Panc1 (cell line): ENCODE data around the gene C17orf75. TPM values are rescaled to one million over a fixed set of nuclear protein-coding genes. Genes with fewer than 3 reads are reported as not detected.
"Not testable (repeated sequence)": the region's sequence is repeated elsewhere in the genome, so short reads cannot be mapped to it uniquely, and the experiment has no call there.

Experiments
- ATAC-seq: fragments of 200-7000 bp; cut with Tn5 transposase; 2 replicates; pipeline ENCODE4 v1.9.1; 2020; ENCODE audit warnings: mild to moderate bottlenecking, moderate library complexity
- BruUV-seq: library from RNA; stranded (reverse); fragments of 400-500 nt; replicated peaks from 2 replicates; lab custom pipeline; 2021; lab: Mats Ljungman, UMichigan
- CTCF ChIA-PET: fragments of 300-600 bp; sonication (Branson Sonifier 250); formaldehyde crosslinking; loops from one replicate; lab custom pipeline; 2022; ENCODE audit warnings: antibody characterized with exemption; lab: Charles Lee
- POLR2A ChIA-PET: fragments of 300-600 bp; sonication (Branson Sonifier 250); formaldehyde crosslinking; loops from one replicate; lab custom pipeline; 2022; ENCODE audit warnings: antibody characterized with exemption; lab: Charles Lee
- DNase-seq: peaks from one replicate; pipeline ENCODE4 v3.0.0-alpha.2; 2010; ENCODE audit warnings: low read depth, low spot score
- H3K27ac ChIP-seq: 2 replicates; pipeline ENCODE4 v1.5.1; 2011; ENCODE audit warnings: mild to moderate bottlenecking, low read length, inconsistent platforms
- H3K27me3 ChIP-seq: fragments of 200-500 bp; sonication (Bioruptor generic); 2 replicates; pipeline ENCODE4 v1.6.0; 2014; ENCODE audit warnings: low read length, inconsistent platforms; ENCODE audit not compliant: control insufficient read depth, insufficient read depth
- H3K36me3 ChIP-seq: fragments of 200-500 bp; sonication (Bioruptor generic); 2 replicates; pipeline ENCODE4 v1.5.1; 2014; ENCODE audit warnings: inconsistent platforms, mild to moderate bottlenecking, low read length, moderate library complexity; ENCODE audit not compliant: control insufficient read depth, insufficient read depth
- H3K4me1 ChIP-seq: 2 replicates; pipeline ENCODE4 v1.5.1; 2011; ENCODE audit warnings: inconsistent platforms, mild to moderate bottlenecking, low read length, moderate library complexity; ENCODE audit not compliant: control insufficient read depth, insufficient read depth
- H3K4me3 ChIP-seq, 2 experiments: 2 replicates each; pipeline ENCODE4 v1.5.1; 2011 to 2012; ENCODE audit warnings: low read depth in 2 of 2, low read length in 2 of 2, mild to moderate bottlenecking in 2 of 2, inconsistent platforms in 1 of 2, moderate library complexity in 1 of 2
- H3K9me3 ChIP-seq: fragments of 200-500 bp; sonication (Bioruptor generic); 2 replicates; pipeline ENCODE4 v1.5.1; 2014; ENCODE audit warnings: low read depth, mild to moderate bottlenecking, inconsistent platforms, low read length, moderate library complexity; ENCODE audit not compliant: control insufficient read depth, insufficient read depth
- CTCF ChIP-seq: fragments of 450-650 bp; IDR thresholded peaks from 2 replicates; pipeline ENCODE4 v1.5.1; 2017; ENCODE audit warnings: mild to moderate bottlenecking
- POLR2AphosphoS5 ChIP-seq: IDR thresholded peaks from 2 replicates; pipeline ENCODE4 v1.6.1; 2012; ENCODE audit warnings: mild to moderate bottlenecking, low read depth, low read length, moderate library complexity
- SIN3A ChIP-seq: IDR thresholded peaks from 2 replicates; pipeline ENCODE4 v1.6.1; 2012; ENCODE audit warnings: low read depth, mild to moderate bottlenecking, low read length, moderate library complexity, borderline replicate concordance; ENCODE audit not compliant: insufficient read depth
- TCF7L2 ChIP-seq: IDR thresholded peaks from 2 replicates; pipeline ENCODE4 v1.6.1; 2011; ENCODE audit warnings: mild to moderate bottlenecking, low read depth, low read length, inconsistent platforms
- in situ Hi-C: cut with HindIII; loops from 2 replicates; pipeline ENCODE4 v1.10.0; 2016; ENCODE audit warnings: low sequenced_read_pairs, low pct_unique_long_range_greater_than_20kb
- intact Hi-C: fragments of 100-400 bp; cut with micrococcal nuclease; formaldehyde crosslinking; loops from one replicate; pipeline ENCODE4 v1.10.0; 2022; ENCODE audit not compliant: unreplicated experiment
- total RNA-seq: library from RNA; stranded (reverse); gene quantifications from one replicate; pipeline ENCODE4 v1.2.1, GENCODE V29; 2021; ENCODE audit not compliant: unreplicated experiment
- TF ChIP-seq, protein P1 (sequence below), 2 experiments: IDR thresholded peaks; 2 replicates each; pipeline ENCODE4 v1.6.1; 2011 to 2012; ENCODE audit warnings: low read depth in 2 of 2, control low read depth in 1 of 2, low read length in 1 of 2, mild to moderate bottlenecking in 1 of 2, moderate library complexity in 1 of 2; ENCODE audit not compliant: insufficient read depth in 1 of 2

C17orf75 gene
- total RNA-seq, 1 experiment from 2014 or later: 31.6 TPM

GRCh38 chr17:32388128-32388527 is 46.2 kb upstream of the C17orf75 start:
- in situ Hi-C loops, H3K36me3 ChIP-seq, BruUV-seq, DNase-seq, H3K4me1 ChIP-seq, ATAC-seq, H3K4me3 ChIP-seq, intact Hi-C loops, POLR2A ChIA-PET, H3K27ac ChIP-seq, H3K27me3 ChIP-seq, H3K9me3 ChIP-seq: not testable (repeated sequence)
- CTCF ChIA-PET: interaction anchor here (0.5 kb wide), 1 partner anchor 59 kb away, joined by 3 read pairs; no protein-coding TSS in a partner anchor

DNA sequence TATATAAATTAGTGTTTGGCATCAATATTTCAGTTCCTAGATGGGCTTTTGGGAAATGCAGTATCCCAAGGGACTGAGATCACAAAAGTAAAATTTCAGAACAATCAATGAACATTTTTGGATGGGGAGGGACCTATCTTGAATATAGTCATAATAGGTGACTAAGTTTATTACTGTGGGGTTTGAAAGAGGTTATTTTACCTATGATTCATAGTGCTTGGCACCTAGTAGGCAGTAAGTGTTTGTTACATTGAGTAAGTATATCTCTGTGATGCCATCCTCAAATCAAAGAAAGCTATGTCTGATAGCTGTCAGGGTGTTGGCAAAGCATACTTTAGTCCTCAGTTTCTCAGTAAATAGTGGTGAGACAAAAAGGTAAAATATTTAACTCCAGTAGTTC is 44.9 kb upstream of the C17orf75 start:
- BruUV-seq: TSS peak; percentile 6
- in situ Hi-C loops: no loop called here
- ChIA-PET POLR2A (no interaction called here), CTCF (no interaction called here)
- no peak overlapping the region for H3K4me3 ChIP-seq
- TF ChIP-seq CTCF: no peak
- no peak for TF ChIP-seq SIN3A
- no peak for TF ChIP-seq TCF7L2
- TF ChIP-seq, protein P1, sequence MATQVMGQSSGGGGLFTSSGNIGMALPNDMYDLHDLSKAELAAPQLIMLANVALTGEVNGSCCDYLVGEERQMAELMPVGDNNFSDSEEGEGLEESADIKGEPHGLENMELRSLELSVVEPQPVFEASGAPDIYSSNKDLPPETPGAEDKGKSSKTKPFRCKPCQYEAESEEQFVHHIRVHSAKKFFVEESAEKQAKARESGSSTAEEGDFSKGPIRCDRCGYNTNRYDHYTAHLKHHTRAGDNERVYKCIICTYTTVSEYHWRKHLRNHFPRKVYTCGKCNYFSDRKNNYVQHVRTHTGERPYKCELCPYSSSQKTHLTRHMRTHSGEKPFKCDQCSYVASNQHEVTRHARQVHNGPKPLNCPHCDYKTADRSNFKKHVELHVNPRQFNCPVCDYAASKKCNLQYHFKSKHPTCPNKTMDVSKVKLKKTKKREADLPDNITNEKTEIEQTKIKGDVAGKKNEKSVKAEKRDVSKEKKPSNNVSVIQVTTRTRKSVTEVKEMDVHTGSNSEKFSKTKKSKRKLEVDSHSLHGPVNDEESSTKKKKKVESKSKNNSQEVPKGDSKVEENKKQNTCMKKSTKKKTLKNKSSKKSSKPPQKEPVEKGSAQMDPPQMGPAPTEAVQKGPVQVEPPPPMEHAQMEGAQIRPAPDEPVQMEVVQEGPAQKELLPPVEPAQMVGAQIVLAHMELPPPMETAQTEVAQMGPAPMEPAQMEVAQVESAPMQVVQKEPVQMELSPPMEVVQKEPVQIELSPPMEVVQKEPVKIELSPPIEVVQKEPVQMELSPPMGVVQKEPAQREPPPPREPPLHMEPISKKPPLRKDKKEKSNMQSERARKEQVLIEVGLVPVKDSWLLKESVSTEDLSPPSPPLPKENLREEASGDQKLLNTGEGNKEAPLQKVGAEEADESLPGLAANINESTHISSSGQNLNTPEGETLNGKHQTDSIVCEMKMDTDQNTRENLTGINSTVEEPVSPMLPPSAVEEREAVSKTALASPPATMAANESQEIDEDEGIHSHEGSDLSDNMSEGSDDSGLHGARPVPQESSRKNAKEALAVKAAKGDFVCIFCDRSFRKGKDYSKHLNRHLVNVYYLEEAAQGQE (IDR thresholded peaks at IDR 0.05; ENCODE audit: insufficient read depth in 1 of 2, low read depth in 2 of 2, low read length in 1 of 2): no peak
- TF ChIP-seq POLR2AphosphoS5: no peak
- H3K4me1 ChIP-seq: no peaks in the 10 kb centered on the region
- intact Hi-C loops: no loop called here
- no peaks in the 10 kb centered on the region for H3K27me3 ChIP-seq
- no peak for ATAC-seq
- DNase-seq: no peak
- H3K36me3 ChIP-seq: peaks cover 7% of the 10 kb centered on the region; the same call in 1 of the 2 replicates
- no peaks in the 10 kb centered on the region for H3K9me3 ChIP-seq
- H3K27ac ChIP-seq: no peak overlapping the region

DNA sequence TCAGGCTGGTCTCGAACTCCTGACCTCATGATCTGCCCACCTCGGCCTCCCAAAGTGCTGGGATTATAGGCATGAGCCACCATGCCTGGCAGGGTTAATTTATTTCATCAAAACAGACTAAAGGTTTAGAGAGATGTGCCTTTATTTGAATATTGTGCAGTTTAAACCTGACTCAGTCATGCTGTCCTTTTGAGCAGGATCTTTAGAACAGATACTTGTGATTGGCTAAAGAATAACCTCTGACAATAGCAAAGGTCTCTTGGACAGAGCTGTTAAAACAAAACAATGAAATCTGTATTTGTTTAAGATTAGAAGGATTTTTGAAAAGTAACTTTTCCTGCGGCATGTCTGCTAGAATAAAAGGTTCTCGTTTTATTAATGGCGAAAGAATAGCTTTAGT is 44.0 kb upstream of the C17orf75 start:
- ChIA-PET CTCF (no interaction called here), POLR2A (no interaction called here)
- BruUV-seq: no TSS peak
- in situ Hi-C loops (no loop called here), intact Hi-C loops (no loop called here)
- TF ChIP-seq, protein P1 (IDR thresholded peaks at IDR 0.05; ENCODE audit: insufficient read depth in 1 of 2, low read depth in 2 of 2, low read length in 1 of 2): no peak
- TF ChIP-seq SIN3A (no peak), TCF7L2 (no peak), CTCF (no peak), POLR2AphosphoS5 (no peak)
- Histone ChIP-seq H3K9me3 (no peaks in the 10 kb centered on the region), H3K36me3 (peaks cover 15% of the 10 kb centered on the region; the same call in 1 of the 2 replicates), H3K4me1 (no peaks in the 10 kb centered on the region), H3K27ac (no peak overlapping the region), H3K27me3 (no peaks in the 10 kb centered on the region), H3K4me3 (no peak overlapping the region)
- no peak for DNase-seq
- no peak for ATAC-seq
